ENCODE data around the gene AGAP1. TPM values are rescaled to one million over a fixed set of nuclear protein-coding genes. Genes with fewer than 3 reads are reported as not detected.

AGAP1 gene
- total RNA-seq, 1 experiment from 2014 or later, result 25.8 TPM

- Histone ChIP-seq H3K4ac (ENCODE audit: low read depth, low read length) (no peak overlapping the region), H2AFZ (ENCODE audit: low read length) (no peak overlapping the region), H3K23ac (ENCODE audit: insufficient read length, low read depth, low read length) (no peak overlapping the region), H4K8ac (replicated peaks; ENCODE audit: insufficient read length, low read depth, low read length) (no peak overlapping the region), H3K27me3 (ENCODE audit: insufficient read depth, low read length) (no peaks in the 10 kb centered on the region), H3K27ac (ENCODE audit: insufficient read length, low read depth, low read length) (no peak overlapping the region), H3T11ph (ENCODE audit: low read length) (no peak overlapping the region), H4K91ac (ENCODE audit: insufficient read length, low read depth, low read length) (no peak overlapping the region), H3K79me1 (ENCODE audit: insufficient read depth, low read depth, low read length, poor library complexity, severe bottlenecking) (peaks cover 2% of the 10 kb centered on the region), H3K9me3 (ENCODE audit: control insufficient read depth, low read depth, low read length) (no peaks in the 10 kb centered on the region), H3K14ac (ENCODE audit: insufficient read depth, low read length) (no peak overlapping the region; the same call in 1 of the 2 replicates), H3K56ac (ENCODE audit: insufficient read length, low read depth, low read length) (no peak overlapping the region), H3K4me1 (ENCODE audit: insufficient read depth, low read length) (no peaks in the 10 kb centered on the region), H2BK120ac (ENCODE audit: low read depth, low read length, poor library complexity, severe bottlenecking) (no peak overlapping the region), H2BK20ac (ENCODE audit: low read depth, low read length, poor library complexity, severe bottlenecking) (no peak overlapping the region), H2BK12ac (ENCODE audit: insufficient read length, low read depth, low read length) (no peak overlapping the region), H3K18ac (ENCODE audit: insufficient read length, low read depth, low read length) (no peak overlapping the region), H2AK5ac (ENCODE audit: insufficient read length, low read length) (no peak overlapping the region), H3K9ac (ENCODE audit: extremely low read depth, insufficient read length, low read length) (no peak overlapping the region), H2BK15ac (ENCODE audit: low read depth, low read length) (no peak overlapping the region), H3K4me2 (ENCODE audit: insufficient read depth, insufficient read length, low read length) (no peak overlapping the region), H4K20me1 (ENCODE audit: control insufficient read depth, insufficient read depth, insufficient read length) (no peaks in the 10 kb centered on the region), H3K79me2 (ENCODE audit: insufficient read depth, low read length) (no peaks in the 10 kb centered on the region), H3K23me2 (ENCODE audit: insufficient read length, low read depth, low read length, poor library complexity, severe bottlenecking) (no peaks in the 10 kb centered on the region), H2BK5ac (ENCODE audit: insufficient read length, low read length) (no peak overlapping the region), H4K5ac (ENCODE audit: insufficient read length, low read depth, low read length) (no peak overlapping the region)
- no CpG with 5 or more reads among the region's 6 CpGs for WGBS (ENCODE audit: extremely low coverage, insufficient read length, low lambda C conversion rate)
- no peak for DNase-seq
- TF ChIP-seq CTCF (conservative IDR thresholded peaks at IDR 0.05), result no peak
- Mint-ChIP-seq H3K4me3 (no peak overlapping the region), H3K27me3 (ENCODE audit: low read depth) (no peaks in the 10 kb centered on the region), H3K9me3 (no peaks in the 10 kb centered on the region), H3K36me3 (ENCODE audit: insufficient read depth in 1 of 3, low read depth in 3 of 3) (peaks cover 0 to 5% (median 3%) of the 10 kb centered on the region in 3 experiments; a peak in 3 of 7 replicates), H3K27ac (peak overlapping the region in 1 of 3 experiments; percentile 25; a peak in 1 of 7 replicates), H3K4me1 (peaks cover 14 to 21% of the 10 kb centered on the region in 2 experiments)
Measured at GRCh38 chr2:235592836-235593235, 99.0 kb downstream of the AGAP1 start.

Data from H9 (cell line).